ENCODE data around the gene CDK5R1.
A peak's percentile ranks its signal among the peaks of the same experiment; 100 is the strongest.

Gene CDK5R1

DNA sequence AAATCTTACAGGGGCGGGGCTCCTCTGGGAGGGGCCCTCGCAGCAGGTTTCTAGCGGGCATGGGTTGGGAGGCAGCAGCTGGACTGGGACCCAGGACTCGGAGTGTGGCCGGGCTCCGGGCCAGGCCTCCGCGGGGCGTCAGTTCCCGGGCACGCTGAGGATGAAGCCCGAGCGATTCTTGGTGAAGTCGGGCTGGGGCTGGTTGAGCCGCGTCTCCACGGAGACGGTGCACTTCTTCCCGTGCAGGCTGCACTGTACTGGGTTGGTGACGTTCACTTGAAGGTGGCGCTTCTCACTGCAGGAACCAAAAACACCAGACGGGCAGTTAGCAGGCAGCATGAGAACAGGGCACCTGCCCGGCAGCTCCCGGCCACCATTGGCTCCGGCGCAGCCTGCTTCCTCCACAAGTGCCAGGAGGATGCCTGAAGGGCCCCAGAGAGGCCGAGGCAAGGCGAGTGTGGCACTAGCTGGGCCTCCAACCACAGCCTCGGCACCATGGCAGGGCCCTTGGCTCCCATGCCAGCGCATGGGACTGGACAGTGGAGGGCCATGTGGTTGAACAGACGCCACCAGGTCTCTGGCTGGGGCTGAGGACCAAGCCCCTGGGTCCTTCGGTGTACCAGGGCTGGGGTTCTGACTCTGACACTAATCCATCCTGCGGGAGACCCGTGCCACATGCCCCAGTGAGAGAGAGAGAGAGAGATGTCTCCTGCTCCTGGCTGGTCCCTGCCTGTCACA lies 8.0 kb downstream of the CDK5R1 start:
- DNase-seq: no peak

DNA sequence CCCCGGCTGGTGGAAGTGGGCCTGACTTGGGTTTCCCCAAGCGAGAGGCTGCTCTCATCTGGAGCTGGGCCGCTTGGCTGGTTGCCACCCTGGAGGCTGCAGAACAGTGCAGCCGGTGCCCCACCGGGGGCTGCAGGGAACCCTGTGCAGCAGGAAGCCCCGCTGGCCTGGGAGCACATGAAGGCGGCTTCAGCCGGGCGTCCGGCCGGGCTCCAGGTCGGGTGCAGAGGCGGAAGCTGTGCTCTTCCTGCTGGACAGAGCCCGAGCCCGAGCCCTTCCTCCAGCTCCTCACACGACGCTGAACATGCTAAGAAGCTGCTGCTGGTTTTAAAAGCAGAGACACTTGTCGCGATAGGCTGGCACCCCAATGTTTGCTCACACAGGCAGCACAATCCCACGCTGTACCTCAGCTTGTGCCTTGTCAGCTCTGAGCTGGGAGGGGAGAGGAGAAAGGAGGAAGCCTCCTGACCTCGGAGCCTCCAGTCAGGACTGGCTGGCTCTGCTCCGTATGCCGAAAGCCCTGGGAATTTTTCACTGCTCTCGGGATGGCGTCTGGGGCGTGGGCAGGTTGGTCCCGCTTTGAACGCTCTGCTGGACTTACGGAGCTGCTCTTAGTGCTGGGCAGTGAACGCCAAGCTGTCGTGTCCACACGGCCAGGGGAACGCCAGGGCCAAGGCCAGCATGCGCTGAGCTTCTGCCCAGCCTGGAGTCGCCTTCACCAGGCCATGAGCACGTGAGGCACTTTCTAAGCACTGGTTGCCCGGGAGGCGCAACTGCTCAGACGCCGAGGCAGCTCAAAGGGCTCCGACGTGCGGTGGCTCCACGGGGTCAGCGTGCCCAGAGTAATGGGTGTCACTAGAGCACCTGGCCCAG lies 8.8 kb downstream of the CDK5R1 start:
- no peak for DNase-seq

DNA sequence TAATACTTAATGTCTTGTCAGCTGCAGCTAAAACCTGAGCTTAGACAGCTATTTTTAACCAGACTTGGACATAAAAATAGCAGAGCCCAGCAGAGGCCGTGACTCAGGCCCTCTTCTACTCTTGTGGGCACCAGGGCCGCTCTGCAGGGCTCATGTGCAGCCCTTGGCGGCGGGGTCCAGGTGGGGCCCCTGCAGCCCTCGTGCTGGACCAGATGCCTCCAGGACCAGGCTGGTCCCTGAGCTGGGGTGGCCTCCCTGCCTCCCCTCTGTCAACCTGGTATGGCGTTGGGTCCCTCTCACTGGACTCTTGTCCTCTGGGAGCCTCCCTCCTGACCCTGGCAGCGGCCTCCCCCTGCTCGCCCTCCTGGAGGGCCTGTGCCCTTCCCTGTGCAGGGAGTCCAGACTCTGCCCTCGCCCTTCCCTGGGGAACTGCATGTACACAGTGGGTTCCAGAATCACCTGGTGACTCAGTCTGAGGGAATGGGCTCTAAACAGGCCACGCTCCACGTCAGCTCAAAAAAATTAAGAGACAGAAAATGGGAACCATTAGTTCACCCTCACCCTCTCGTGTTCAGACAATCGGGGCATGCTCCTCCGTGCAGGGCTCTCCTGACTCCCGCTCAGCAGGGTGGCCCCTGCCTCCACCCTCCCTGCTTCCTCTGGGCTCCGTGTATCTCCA lies 9.7 kb downstream of the CDK5R1 start:
- no peak for DNase-seq

DNA sequence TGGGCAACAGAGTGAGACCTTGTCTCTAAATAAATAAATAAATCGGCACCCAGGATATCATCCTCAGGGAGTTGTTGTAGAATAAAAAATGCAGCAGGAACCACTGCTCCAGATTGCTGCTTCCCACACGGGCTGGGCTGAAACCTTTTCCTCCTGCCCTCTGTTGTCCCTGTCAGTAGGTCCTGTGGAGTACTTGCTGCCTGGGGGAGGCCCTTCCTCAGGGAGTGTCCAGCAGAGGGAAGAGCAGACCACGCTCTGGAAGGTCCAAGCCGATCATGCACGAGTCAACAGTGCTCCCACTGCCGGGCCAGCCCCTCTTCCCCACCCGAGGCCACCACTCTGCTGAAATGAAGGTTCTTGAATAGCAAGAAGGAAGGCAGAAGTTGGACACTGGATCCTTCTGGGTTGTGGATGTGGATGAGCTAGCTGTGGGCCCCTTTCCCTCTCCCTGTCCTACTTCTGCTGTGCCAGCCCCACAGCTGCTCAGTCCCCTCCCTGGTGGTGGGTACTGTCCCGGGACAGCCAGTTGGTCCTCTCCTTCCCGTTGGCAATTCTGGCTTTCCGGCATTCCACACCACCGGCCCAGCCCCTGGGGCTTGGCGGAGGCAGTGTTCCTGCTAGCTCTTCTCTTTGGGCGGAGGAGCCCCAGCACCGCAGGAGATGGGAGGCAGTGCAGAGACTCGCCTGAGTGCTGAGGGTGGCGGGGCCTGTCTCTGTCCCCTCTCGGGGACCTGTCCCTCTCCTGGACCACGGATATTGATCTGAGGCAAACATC lies 10.8 kb downstream of the CDK5R1 start:
- peak; percentile 47 for DNase-seq

DNA sequence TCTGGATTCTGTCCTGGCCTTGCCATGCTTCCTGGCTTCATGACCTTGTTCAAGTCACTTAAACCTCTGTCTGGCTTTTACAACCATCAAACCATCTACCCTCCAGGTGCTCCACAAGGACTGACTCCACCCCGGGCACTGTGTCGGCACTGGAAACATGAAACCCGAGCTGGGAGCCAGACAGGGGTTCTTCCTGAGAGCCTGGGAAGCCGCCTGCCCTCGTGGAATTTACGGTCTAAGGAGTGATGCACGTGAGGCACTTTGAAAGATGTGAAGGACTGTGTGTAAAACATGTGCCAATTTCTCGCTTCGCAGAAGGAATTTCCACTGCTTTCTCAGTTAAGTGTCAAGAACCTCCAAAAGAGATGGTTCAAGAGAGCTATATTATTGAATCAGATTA lies 11.6 kb downstream of the CDK5R1 start:
- DNase-seq: no peak

DNA sequence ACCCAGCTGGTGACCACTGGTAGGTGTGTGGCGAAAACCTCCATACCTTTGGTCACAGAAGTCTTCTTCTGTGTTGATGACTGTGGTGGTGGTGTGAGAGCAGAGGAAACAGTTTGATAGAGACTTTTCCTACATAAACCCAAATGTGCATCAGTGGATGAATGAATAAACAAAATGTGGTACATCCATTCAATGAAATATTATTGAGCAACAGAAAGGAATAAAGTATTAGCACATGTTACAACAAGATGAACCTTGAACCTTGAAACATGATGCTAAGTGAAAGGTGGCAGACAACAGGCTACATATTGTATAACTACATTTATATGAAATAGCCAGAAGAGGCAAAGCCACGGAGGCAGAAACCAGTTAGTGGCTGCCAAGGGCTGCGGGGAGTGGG lies 15.2 kb downstream of the CDK5R1 start:
- DNase-seq: no peak

DNA sequence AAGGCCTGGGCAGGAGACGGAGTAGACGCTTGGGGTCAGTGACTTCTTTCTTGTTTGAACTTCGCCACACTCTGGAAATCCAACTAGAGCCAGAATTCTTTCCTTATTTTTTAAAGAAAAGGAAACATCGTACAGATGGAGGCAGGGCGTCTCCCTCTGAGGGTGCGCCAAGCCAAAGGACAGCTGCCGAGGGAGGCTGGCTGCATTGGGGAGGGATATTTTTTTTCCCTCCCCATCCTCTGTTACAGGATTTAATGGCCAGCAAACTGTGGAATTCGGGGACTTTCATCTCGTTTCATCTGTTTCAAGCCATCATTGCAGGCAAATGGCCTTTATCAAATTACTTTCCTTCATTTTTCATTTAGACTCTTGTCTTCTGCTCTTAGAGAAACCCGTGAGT lies 15.9 kb downstream of the CDK5R1 start:
- no peak for DNase-seq

DNA sequence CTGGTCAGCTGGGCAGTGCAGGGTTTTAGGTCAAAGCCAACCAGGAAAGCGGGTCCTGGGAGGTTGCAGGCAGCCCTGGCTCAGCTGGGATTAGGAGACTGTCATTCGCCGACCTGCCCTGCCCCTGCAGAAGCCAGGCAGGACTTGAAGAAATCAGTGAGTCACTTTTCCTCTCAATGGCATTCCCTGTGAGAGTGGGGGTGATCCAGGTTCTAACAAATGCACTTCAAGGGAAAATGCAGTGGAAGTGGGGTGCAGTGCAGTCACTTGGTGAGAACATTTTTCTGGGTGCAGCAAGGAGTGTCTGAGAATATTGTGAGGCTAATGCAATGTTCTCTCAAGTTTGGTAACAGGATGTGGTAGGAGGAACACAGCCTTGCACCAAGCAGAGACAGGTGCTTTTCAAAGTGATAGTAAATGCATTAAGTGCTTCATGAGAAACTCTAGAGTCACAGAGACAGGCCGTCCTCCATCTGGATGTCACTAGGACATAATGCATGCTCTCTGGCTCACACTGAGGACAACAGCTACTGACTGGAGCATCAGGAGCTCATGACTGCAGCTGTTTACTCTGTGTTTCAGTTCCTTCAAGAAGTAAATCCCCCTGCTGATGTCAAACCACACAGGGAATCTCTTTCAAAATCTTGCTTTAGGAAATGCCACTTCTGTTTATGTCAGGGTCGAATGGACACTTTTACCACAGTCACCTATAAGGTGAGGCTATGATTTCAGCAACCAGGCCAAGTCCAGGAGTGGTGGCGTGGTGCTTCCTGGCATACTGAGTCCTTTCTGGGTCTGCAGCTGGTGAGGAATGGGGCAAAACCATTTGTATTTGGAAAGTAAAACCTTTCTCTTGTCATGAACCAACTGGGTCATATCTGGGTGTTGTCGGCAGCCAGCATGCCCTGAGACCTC lies 16.7 kb downstream of the CDK5R1 start:
- no peak for DNase-seq

DNA sequence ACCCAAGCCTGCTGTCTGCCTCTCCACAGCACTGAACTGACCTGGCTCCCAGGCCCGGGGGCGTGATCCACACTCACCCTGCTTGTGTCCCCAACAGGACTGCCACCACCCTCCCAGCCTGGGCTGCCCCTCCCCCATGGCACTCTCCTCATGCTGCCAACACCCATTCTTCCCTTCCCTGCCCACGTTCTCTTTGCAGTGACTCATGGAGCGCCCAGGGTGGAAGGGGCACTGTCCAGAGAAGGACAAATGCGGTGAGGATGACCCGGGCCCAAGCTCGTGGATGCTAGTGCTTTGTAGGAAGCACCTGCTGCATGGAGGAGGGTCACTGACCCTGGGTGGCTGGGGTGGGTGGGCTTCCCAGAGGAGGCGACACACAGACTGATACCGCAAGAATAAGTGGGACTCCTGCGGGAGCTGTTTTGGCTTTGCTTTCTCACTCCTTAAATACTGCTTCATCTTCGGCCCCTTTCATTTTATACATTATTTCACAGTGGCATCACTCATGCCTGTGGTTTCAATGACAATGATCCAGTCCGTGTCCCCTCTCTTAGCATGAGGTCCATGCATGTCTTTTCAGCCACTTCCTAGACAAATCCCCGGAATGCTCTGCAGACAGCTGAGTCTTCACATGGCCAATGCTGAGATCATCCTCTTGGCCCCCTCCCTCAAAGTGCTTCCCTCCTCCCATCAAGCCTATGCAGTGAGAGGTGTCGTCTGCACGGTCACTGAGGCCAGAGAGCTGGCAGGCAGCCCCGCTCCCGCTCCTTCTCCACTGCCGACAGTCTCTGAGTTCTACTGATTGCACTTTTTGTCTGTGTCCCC lies 17.6 kb downstream of the CDK5R1 start:
- no peak for DNase-seq

DNA sequence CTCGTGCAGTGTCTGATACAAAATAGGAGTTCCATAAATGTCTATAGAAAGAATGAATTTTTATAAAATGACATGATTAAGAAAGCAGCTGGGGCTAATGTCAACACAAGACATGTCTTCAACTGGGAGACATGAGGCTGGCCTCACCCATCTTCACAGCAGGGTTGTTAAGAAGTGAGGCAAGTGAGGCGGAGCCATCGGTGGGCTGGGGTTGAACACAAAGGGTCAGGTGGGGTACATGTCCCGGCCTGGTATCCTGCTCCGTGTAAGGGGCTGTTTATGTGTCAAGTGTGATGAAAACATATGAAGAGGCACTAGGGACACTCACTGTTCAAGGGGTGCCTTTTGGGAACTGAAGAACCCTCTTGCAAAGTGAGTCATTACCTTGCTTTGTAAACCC lies 22.1 kb downstream of the CDK5R1 start:
- no peak for DNase-seq

DNA sequence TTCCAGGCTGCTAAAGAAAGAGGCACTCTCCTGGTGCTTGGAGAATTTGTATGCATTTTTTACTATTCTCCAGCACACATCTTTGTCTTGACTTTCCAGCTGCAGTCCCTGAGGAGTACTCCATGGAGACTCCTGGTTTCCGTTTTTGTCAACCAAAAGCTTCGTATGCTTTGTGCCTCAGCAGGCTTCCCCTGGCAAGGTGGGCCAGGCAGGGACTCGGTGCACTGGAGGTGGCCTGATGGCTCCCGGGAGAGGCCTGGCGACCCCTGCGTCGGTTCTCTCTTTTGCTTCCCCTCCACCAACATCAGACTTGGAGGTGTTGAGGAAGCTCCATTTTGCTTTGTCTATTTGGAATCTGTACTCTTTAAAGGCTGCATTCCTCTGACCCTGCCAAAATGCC lies 23.7 kb downstream of the CDK5R1 start:
- DNase-seq: no peak

DNA sequence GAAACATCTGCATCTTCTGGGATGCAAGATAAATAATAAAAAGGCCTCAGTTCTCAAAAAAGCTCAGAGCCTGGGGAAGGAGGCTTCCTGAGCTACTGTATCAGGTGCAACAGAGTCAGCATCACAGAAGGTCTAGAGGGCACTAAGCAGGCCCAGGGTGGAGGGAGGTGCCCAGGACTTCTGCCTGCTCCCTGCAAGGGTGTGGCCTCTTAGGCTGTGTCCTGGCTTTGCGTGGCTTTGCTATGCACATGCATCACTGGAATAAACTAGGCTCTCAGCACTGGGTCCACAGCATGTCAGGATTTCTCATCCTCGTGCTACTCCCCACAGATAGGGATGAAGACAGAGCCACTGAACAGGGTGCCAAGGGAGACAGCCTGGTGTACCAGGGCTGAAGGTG lies 25.5 kb downstream of the CDK5R1 start:
- no peak for DNase-seq

DNA sequence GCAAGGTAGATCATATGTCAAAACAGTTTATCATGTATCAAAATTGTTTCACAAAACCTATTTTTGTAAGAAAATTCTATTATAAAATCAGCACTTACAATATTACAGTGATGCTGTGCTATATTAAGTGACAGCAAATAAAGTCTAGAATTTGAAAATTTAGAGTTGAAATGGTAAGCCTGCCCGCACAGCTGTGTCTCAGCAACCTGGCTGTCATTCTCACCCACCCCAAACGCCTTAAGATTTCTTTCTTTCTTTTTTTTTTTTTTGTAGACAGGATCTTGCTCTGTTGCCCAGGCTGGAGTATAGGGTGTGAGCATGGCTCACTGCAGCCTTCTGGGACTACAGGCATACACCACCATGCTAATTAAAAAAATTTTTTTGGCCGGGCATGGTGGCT lies 26.8 kb downstream of the CDK5R1 start:
- no peak for DNase-seq

DNA sequence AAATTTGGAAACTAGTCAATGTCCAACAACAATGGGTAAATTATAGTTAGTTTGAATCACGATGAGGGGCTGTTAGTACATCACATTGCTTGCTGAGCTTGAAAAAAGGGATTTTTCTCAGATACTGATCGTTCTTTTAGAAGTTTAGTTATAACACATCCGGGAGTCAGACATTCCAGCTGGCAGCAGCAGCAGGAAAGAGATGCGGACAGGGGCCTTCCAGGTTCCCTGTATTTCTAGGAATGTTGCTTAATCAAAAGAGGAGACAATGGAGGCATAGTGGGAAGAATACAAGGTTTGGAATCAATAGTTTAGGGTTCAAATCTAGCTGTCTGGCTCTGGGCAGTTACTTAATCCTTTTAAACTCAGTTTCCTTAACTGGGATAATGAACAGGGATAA lies 27.8 kb downstream of the CDK5R1 start:
- no peak for DNase-seq

DNA sequence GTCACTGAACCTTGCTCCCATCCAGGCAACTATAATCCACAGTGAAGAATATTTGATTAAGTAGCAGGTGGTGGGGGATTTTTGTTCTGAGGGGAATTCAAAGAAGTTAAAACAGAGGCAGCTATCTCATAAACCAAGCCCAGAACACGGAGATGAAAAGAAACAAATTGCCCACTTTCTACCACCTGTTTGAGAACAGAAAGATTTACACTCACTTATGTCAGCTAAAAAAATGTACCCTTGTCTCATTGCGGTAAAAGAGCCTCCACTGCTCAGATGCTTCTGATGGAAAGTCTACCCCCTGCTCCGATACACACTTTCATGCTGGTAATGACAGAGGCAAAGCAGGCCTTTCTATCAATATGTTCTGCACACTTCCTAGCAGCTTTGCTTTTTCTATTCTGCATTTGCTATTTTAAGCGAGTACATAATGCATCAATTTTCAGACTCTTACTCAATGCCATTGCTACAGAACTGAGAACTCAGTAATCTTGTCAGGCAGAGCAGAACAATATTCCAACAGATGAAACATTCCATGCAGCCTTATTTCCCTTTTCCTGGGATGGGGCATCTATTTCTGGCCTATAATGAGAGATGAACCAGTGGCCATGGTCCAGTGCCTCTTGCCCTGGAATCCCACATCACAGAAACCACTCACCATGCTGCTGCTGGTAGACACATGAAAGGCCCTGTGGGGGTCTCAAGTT lies 29.0 kb downstream of the CDK5R1 start:
- no peak for DNase-seq

DNA sequence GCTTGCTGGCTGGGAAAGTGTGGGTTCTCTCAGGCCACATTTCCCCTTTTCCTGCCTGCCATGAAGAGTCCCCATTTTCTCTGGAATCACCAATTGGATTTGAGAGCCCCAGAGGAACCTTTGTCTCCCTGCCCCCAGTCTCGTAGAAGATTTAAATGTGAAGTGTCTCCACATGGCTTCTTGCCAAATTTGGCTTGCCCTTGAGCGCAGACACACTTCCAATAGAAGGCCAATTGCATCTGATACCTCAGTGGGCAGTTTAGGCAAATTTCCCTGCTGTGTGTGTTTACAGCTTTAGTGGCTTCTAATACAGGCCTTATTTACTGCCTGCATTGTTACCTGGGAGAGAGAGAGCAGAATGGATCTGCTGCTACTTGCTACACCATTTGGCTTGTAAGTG lies 29.7 kb downstream of the CDK5R1 start:
- DNase-seq: no peak

DNA sequence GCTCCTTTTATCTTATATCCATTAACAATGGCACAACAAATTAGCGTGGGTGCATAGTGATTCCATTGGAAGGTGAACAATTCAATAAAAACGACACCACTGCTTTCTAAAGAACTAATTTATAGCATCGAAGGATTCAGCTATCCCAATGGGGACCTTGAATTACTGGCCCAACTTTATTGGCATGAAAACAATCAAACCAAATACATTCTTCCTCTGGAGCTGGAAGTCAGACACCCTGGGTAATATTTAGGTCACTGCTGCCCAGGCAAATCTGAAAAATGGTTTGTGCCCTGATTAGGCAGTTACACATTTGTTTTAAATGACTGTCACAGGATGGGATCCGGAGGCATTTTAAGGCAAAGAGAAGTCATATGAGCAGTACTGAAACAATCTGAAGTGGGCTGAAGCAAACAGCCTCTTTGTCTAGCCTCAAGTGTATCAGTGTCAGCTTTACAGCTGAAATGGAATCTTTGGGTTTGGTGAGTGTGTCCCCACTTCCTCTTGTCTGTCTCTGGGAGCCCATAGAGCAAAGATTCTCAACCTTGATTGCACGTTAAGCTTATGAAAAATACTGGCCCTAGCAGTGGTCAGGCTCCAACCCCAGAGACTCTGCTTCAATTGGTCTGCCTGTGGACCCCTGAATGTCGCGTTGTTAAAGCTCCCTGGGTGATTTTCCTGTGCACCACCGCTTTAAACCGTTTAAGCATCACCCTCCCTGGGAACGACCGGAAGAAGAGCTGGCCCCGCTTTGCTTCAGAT lies 30.3 kb downstream of the CDK5R1 start:
- DNase-seq: peak; percentile 72

DNA sequence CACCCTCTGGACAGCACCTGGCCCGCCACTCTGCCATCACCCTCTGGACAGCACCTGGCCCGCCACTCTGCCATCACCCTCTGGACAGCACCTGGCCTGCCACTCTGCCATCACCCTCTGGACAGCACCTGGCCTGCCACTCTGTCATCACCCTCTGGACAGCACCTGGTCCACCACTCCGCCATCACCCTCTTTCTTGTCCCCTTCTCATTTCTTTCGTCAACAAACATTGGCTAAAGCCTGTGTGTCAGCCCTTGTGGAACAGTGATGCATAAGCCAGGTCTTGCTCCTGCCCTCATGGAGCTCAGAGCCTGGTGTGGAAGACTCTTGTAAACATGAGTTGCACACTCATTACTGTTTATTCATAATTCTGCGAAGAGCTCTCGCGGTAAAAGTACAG lies 31.2 kb downstream of the CDK5R1 start:
- no peak for DNase-seq

DNA sequence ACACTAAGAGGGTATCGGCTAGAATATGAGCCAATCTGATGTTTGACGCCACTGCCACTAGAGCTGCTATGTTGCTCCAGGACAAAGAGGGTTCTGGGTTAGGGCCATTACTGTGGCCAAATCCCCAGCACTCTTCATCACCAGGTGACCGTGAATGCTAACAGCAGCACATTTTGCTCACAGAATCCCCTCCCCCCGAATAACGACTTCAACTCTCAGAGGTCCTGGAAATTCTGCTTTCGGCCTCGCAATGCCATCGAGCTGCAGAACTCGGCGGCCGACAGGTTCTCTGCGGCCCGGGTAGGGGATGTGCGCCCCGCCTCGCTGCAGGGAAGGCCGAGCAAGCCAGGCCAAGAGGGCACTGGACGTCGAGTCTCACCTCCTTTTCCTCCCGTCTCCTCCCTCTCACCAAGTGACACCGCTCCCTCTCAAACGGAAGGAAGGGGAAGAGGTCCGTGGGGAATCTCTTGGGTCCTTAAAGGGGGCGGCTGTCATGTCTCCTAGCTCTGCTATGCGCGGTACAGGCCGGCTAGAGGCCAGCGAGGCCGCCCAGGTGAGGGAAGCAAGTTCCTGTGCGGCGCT lies 31.9 kb downstream of the CDK5R1 start:
- DNase-seq: no peak

Data from eye (tissue), 1 donor.